Measurements from ENCODE around the gene HTRA3.
A peak's percentile ranks its signal among the peaks of the same experiment; 100 is the strongest.

Gene HTRA3

DNA sequence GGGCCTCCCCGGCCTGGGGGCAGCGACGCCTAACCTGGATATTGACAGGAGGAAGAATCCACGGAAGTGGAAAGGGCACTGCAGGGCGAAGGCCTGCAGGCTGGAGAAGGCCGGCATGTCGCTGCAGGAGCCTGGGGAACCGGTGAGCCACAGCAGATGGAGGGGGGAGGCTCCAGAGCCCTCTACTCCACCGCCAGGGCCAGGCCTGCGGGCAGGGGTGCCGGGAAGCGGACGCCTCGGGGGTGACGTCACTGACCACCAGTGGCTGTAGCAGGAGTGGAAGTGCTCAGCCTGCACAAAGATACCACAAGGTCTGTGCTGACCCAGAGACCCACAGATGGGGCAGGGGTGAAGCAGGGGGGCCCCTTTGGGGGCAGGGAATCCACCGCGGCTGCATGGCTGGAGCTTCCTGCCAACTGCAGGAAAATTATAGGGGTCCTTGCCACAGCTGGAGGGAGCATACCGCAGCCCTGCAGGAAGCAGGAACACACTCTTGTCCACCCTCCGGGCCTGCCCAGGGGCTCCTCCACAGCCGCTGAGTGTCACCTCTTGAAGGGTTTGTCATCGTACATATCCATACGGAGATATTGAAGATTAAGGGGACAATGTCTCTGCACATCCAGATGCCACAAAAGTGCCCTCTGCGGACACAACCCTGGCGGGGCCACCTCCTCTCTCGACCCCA, 7.6 kb upstream of the HTRA3 start:
- no peak for DNase-seq
- in situ Hi-C loops (cut with HindIII; ENCODE audit: low pct_ligation_motif_present, low pct_unique_long_range_greater_than_20kb, low sequenced_read_pairs): no loop called here

DNA sequence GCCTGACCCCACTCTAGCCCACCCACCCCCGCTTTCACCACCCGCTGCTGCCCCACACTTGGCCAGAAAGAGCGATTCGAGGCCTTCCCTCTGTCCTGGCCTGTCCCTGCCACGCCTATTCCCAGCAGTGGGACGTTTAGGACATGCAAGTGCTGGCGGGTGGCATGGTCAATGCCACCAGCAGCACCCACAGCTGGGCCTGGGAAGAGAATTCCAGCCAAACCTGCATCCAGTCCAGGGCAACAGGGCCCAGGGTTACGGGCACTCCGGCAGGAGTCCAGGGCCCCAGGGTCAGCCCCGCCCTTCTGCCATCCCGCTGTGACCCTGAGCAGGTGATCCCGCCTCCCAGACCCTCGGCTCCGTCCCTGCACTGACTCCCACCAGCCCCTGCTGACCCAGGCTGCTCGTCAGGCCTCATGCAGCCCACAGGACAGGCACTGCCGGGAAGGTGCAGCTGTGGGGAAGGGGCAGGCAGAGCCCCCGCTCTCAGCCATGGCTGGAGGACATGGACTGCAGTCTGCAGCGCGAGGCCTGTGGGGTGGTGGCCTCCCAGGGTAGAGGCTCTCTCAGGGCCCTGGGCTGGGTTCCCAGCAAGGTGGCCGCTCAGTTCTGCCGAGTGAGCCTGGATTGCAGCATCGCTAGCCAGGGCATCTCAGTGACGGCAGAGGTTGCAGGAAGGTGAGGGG, 6.8 kb upstream of the HTRA3 start:
- in situ Hi-C loops (cut with HindIII; ENCODE audit: low pct_ligation_motif_present, low pct_unique_long_range_greater_than_20kb, low sequenced_read_pairs): no loop called here
- DNase-seq: no peak

DNA sequence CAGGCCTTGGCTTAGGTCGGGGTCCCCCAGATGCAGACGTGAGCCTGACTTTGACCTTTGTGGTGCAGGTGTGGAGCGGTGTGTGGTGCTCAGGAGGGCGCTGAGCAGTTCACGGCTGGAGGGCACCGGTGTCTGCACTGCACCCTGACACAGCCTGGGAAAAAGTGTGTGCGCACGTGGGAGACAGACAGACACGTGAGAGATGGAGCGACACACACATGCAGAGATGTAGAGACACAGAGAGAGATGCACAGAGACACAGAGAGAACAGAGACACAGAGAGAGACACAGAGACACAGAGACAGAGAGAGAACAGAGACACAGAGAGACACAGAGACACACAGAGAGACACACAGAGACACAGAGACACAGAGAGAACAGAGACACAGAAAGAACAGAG, 6.2 kb upstream of the HTRA3 start:
- DNase-seq: no peak
- in situ Hi-C loops (cut with HindIII; ENCODE audit: low pct_ligation_motif_present, low pct_unique_long_range_greater_than_20kb, low sequenced_read_pairs): no loop called here

DNA sequence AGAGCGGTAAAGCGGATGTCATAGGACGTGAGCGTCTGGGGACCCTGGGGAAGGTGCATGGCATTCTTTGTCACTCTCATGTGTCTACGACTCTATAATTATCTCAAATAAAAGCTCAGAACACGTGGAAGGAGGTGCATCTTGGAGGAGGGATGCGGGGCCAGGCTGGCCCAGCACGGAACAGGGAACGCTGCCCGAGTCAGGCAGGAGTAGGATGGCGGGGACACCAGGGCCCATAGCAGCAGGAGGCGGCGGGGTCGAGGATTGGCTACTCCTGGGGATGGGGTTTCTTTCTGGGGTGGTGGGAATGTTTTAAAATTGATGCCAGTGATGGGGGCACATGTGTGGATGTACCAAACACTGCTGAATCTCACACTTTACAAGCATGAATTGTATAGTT, 5.4 kb upstream of the HTRA3 start:
- in situ Hi-C loops (cut with HindIII; ENCODE audit: low pct_ligation_motif_present, low pct_unique_long_range_greater_than_20kb, low sequenced_read_pairs): no loop called here

DNA sequence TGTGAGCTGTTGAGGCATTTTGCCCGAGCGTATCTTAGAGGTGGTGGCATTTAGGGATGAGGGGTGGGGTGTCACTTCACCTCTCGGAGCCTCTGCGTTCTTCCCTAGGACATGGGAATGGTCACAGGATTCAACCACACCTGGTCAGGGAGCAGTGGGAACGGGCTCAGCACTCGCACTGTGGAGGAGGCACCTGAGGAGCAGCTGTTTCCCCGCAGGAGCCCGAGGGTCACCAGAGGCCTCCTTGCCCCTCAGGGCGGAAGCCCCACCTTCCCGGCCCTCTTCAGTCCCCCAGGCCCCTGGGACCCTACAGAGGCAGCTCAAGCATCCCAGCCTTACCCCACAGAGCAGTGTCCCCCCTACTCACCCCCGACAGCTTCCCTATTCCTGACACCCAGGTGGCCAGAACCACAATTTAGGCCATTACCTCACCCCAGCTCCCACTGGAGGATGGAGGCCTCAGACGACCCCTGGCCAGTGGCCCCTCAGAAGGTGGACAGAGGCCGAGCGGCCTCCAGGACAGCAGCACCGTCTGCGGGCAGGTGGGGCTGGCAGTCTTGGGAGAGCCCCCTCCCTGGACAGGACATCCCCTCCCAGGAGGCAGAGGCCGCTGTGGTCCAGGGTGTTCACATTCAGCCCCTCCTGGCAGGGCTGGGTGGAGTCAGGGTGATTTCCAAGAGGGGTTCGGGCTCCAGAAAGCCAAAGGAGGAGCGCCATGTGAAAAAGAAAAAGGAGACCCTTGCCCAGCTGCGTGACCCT, 4.2 kb upstream of the HTRA3 start:
- in situ Hi-C loops (cut with HindIII; ENCODE audit: low pct_ligation_motif_present, low pct_unique_long_range_greater_than_20kb, low sequenced_read_pairs): no loop called here
- DNase-seq: no peak

More for the DNA sequence above, 5.4 kb upstream of the HTRA3 start:
- no peak for DNase-seq

DNA sequence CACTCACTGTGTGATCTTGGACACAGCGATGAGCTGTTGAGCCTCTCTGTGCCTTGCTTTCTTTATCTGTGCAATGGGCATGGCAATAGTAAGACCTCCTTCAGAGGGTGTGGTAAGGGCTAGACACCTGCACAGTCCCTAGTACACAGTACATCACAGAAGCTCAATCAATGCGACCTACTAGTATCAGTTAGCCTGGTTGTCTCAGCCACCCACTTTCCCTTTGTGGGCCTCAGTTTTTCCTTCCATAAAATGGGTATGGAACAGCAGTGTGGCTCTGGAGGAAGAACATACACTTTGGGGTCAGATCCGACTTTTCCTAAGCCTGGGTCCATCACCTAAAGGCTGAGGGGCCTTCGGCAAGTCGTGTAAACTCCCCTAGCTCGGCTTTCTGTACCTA, 3.5 kb upstream of the HTRA3 start:
- no peak for DNase-seq
- in situ Hi-C loops (cut with HindIII; ENCODE audit: low pct_ligation_motif_present, low pct_unique_long_range_greater_than_20kb, low sequenced_read_pairs): no loop called here

DNA sequence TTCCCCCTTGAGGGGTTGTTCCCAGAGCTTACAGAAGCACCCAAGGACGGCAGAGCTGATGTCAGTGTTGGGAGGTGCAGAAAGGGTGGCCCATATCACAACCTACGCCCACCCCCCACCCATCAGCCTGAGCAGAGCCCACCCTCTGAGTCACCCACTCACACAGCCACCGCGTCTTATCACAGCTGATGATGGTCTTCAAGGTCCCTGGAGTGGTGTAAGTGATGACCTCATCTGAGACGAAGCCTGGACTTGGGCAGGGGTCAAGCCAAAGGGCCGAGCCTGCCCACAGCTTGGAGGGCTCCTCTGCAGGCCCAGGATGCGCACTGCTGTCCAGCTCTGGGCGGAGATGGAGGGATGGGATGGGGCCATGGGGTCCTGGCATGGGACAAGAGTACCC, 3.0 kb upstream of the HTRA3 start:
- in situ Hi-C loops (cut with HindIII; ENCODE audit: low pct_ligation_motif_present, low pct_unique_long_range_greater_than_20kb, low sequenced_read_pairs): no loop called here
- no peak for DNase-seq

DNA sequence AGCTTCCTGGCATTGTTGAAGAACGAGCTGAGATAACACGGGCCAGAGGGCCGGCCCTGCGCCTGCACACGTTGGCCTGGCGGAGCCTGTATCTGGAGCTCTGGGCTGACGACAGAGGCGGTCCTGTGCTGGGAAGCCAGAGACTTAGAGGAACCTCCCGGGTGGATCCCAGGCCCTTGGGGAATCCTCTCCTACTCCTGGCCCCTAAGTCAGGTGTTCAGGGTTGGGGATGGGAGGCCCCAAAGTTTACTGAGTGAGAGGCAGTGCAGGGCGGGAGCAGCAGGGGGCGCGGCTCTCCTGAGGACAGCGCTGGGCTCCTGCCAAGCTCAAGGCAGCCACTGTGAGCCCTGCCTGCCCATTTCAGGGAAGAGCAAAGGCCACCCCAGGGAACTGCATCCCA, 2.5 kb upstream of the HTRA3 start:
- in situ Hi-C loops (cut with HindIII; ENCODE audit: low pct_ligation_motif_present, low pct_unique_long_range_greater_than_20kb, low sequenced_read_pairs): no loop called here
- DNase-seq: peak; percentile 50

DNA sequence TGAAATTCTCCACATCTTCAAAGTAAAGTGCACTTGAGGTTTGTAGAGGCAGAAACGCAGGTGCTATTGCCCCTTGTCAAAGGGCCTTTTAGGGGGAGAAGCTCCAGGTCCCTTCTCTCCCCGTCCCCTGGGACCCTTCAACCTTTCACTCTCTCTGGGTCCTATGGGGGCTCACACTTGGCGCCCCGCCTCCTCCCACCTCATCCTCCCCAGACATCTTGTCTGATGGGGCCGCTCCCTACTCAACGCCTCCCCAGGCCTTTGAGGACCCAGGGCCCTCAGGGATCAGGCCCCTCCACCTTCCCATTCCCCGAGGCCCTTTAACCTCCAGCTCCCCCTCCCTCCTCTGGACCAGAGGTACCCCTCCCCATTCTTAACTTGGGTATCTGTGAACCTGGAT, 1.3 kb upstream of the HTRA3 start:
- in situ Hi-C loops (cut with HindIII; ENCODE audit: low pct_ligation_motif_present, low pct_unique_long_range_greater_than_20kb, low sequenced_read_pairs): no loop called here
- DNase-seq: no peak

DNA sequence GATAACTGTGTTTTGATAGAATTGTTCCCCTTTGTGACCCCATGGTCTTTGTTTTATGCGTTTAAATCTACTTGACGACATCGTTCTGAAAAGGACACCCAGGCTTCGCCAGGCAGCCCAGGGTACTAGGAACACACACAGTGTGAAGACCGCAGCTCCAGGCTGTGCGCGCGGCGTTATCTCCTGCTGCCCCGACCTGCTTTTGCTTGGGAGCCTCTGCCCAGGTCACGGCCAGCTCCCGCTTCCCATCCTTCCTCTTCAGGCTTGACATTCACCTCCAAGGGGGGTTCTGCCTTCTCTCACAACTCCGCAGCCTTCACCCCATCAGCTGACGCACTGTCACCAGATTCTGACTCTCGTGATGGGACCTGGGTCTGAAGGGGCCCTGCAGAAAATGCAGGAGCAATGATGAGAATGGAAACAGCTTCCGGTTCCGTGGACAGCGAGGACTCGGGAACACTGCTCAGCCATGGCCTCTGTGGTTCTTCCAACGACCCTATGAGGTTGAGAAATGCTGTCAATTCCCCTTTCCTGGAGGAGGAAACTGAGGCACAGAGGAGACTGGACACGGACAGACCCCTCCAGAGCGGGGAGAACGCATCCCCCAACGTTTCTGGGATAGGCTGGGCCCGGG, 536 bp upstream of the HTRA3 start:
- in situ Hi-C loops (cut with HindIII; ENCODE audit: low pct_ligation_motif_present, low pct_unique_long_range_greater_than_20kb, low sequenced_read_pairs): no loop called here
- DNase-seq: no peak

DNA sequence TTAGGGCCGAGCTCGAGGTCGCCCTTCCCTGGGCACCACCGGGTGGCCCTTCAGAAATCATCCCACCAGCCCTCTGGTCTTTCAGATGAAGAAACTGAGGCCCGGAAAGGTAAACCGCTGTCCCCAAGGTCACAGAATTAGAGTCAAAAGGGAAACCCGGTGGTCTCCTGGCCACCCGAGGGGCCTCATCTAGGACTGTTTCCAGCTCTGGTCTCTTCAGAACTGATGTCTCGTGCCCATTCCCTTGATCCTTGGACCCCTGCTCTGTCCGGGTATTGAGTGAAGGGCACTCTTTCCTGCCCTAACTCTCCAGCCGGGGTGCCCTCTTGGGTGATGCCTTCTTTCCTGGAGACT, 841 bp downstream of the HTRA3 start:
- in situ Hi-C loops (cut with HindIII; ENCODE audit: low pct_ligation_motif_present, low pct_unique_long_range_greater_than_20kb, low sequenced_read_pairs): no loop called here
- DNase-seq: no peak

DNA sequence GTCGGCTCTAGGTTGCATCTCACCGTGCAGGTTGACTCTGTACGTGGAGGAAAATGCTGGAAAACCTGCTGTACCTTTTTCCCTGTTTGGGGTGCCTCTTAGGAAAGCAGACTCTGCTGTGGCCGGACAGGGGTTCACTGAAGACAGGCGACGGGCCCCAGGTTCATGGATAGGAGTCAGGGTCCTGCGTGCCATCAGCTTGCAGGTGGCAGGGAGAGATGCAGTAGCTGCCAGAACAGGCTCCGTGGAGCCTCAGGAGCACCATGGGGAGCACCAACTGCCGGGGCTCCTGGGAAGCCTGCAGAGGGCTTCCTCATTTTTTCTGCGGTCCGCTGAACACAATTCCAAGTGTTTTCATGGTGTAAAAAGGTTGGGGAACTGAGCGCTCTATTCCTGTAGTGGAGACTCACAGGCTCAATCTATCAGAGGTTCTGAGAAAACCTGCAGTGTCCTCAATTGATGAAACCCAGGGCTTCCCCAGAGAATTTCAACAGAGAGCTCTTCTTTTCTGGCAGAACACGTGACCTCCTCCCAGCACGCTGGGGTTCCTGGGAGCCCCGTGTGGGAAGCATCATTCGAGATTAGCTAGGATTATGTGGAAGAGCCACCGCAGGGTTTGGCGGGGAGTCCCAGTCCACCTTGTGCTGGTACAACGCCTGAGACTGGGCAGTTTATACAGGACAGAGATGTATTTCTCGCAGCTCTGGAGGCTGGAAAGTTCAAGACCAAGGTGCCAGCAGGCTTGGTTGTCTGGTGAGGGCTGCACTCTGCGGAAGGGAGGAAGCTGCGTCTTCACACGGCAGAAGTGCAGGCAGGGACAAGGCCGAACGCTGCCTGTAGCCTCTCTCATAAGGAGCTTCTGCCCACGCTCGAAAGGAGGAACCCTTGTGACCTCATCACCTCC, 1.6 kb downstream of the HTRA3 start:
- no peak for DNase-seq
- in situ Hi-C loops (cut with HindIII; ENCODE audit: low pct_ligation_motif_present, low pct_unique_long_range_greater_than_20kb, low sequenced_read_pairs): no loop called here

DNA sequence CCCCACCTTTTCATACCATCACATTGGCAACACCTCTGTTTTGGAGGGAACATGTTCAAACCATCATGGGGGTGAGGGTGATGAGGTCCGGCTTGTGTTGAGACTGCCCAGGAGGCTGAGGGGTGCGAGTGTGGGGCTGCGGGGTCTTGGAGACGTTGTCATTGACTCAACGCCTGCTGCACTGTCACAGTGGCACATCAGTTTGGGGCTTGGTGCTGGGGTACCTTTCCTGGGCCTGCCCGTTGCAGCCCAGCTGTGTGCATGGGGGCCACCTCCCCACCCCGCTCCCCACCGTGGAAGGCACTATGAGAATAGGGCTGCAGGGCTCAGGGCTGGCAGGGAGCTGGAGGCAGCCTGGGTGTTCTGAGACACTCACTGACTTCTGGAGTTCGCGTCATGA, 2.3 kb downstream of the HTRA3 start:
- DNase-seq: no peak
- in situ Hi-C loops (cut with HindIII; ENCODE audit: low pct_ligation_motif_present, low pct_unique_long_range_greater_than_20kb, low sequenced_read_pairs): no loop called here

DNA sequence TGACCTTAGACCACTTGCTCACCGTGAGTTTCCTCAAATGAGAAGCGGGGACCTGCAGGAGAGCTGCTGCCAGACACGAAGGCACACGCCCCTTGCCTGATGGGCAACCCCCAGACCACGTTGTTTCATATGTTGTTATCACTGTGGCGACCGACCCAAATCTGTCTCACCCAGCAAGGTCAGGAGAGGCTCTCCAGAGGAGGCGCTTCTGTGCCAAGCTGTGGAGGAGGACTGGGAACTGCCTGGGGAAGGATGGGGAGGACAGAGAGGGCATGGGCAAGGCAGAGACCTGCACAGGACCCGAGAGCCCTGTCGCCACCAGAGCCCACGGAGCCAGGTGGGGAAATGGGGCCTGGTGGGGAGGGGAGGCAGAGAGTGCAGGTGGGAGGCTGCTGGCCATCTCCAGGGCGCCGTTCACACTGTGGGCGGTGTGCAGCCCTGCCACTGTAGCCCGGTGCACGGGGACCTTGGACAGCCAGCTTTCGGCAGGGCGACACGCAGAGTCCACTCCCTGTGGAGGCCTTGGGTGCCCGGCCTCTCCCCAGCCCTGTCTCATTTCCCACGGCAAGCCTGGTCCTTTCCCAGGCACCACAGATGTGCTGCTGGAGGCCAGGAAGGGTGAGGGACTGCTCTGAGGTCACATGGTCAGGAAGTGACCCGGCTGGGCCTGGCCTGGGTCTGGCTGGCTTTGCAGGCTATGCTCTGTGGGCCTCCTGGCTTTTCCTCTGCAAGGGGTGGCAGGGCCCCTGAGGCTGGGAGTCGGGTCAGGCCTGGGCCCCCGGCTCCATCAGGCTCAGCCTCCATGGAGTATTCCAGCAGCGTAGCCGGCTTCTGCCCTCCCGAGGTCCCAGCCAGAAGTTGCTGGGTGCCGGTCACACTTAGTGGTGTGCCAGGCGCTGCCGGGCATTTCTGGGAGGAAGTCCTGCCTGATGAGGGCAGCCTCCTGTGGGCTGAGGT, 3.2 kb downstream of the HTRA3 start:
- no peak for DNase-seq
- in situ Hi-C loops (cut with HindIII; ENCODE audit: low pct_ligation_motif_present, low pct_unique_long_range_greater_than_20kb, low sequenced_read_pairs): no loop called here

DNA sequence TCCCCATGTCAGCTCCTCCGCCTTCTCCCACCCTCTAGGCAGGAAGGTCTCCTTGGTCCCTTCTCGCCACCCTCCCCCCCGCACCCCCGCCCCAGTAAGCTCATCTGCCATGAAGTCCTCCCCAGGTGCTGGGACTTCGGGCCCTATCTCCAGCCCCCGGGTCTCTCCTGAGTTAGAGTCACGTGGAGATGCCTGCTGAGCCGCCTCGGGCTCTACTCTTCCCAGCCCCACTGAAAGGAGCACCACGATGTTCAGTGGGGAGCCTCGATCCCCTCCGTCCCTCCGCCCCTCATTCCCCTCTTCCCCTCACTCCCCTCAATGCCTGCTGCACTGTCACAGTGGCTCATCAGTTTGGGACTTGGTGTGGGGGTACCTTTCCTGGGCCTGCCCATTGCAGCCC, 3.9 kb downstream of the HTRA3 start:
- DNase-seq: no peak
- in situ Hi-C loops (cut with HindIII; ENCODE audit: low pct_ligation_motif_present, low pct_unique_long_range_greater_than_20kb, low sequenced_read_pairs): no loop called here

DNA sequence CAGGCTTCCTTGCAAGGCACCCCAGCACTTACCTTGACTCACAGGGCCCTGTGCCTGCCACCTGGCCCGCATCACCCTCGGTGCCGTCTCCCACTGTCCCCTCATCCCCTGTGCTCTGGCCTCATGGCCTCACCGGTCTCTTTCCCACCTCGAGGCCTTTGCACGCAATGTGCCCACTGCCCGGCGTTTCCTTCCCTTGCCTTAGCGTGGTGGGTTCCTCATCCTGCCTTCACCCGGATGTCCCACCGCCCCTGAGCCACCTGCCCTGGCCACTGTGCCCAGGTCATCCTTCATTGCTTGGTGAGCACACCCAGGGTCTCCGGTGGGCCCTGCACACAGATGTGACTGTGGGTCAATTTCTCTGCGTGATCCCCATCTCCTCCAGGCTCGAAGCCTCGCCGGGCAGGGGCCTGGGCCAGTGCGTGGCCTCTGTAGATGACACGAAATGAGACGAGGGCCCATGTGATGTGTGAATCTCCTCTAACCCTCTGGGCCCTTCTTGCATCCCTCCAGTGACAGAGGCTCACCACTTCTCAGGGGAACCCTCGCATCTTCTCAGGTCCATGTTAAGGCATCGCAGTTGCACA, 4.6 kb downstream of the HTRA3 start:
- no peak for DNase-seq
- in situ Hi-C loops (cut with HindIII; ENCODE audit: low pct_ligation_motif_present, low pct_unique_long_range_greater_than_20kb, low sequenced_read_pairs): no loop called here
